ENCODE measurements around the gene KCTD5.
"Not testable (repeated sequence)": the region's sequence is repeated elsewhere in the genome, so short reads cannot be mapped to it uniquely, and the experiment has no call there.

The KCTD5 gene

GRCh38 chr16:2692948-2693651, 10.8 kb downstream of the KCTD5 start:
- DNase-seq (ENCODE audit: extremely low read depth, low read depth): no peak
- TF ChIP-seq CTCF (IDR thresholded peaks at IDR 0.05; ENCODE audit: low read depth, low read length, missing control alignments): no peak
- H3K4me3 ChIP-seq (replicated peaks; ENCODE audit: low read depth, low read length): no peak overlapping the region

GRCh38 chr16:2696601-2697250, 14.4 kb downstream of the KCTD5 start:
- not testable (repeated sequence) for DNase-seq (ENCODE audit: extremely low read depth, low read depth); H3K4me3 ChIP-seq (replicated peaks; ENCODE audit: low read depth, low read length)

GRCh38 chr16:2697401-2697948, 15.2 kb downstream of the KCTD5 start:
- no peak overlapping the region for H3K4me3 ChIP-seq (replicated peaks; ENCODE audit: low read depth, low read length)
- no peak for TF ChIP-seq CTCF (IDR thresholded peaks at IDR 0.05; ENCODE audit: low read depth, low read length, missing control alignments)
- DNase-seq (ENCODE audit: extremely low read depth, low read depth): no peak

- no peak overlapping the region for H3K4me3 ChIP-seq (replicated peaks; ENCODE audit: low read depth, low read length)
- TF ChIP-seq CTCF (IDR thresholded peaks at IDR 0.05; ENCODE audit: low read depth, low read length, missing control alignments): no peak
- no peak for DNase-seq (ENCODE audit: extremely low read depth, low read depth)
Measured at GRCh38 chr16:2698103-2698870, 16.0 kb downstream of the KCTD5 start.

GRCh38 chr16:2698965-2699750, 16.8 kb downstream of the KCTD5 start:
- H3K4me3 ChIP-seq (replicated peaks; ENCODE audit: low read depth, low read length): no peak overlapping the region
- no peak for DNase-seq (ENCODE audit: extremely low read depth, low read depth)

More at GRCh38 chr16:2698965-2699750, 16.8 kb downstream of the KCTD5 start:
- TF ChIP-seq CTCF (IDR thresholded peaks at IDR 0.05; ENCODE audit: low read depth, low read length, missing control alignments): no peak

Data from HFF-Myc (cell line).